Measurements from ENCODE around the gene AMACR. TPM values are rescaled to one million over a fixed set of nuclear protein-coding genes. Genes with fewer than 3 reads are reported as not detected.

The AMACR gene
- total RNA-seq, 1 donor from 2014 or later: 1.3 TPM

GRCh38 chr5:33992864-33993263 lies 15.0 kb downstream of the AMACR start:
- Histone ChIP-seq H3K27ac (no peak overlapping the region), H3K4me3 (no peak overlapping the region), H3K27me3 (no peaks in the 10 kb centered on the region), H3K36me3 (peaks cover 14 to 17% of the 10 kb centered on the region in 2 donors), H3K4me1 (no peaks in the 10 kb centered on the region), H3K9me3 (no peaks in the 10 kb centered on the region)
- intact Hi-C loops (cut with DNase I): no loop called here
- TF ChIP-seq CTCF (IDR thresholded peaks at IDR 0.05): no peak
- no peak for DNase-seq (ENCODE audit: low spot score in 2 of 2)

- peaks cover 16 to 20% of the 10 kb centered on the region in 2 donors for H3K36me3 ChIP-seq
- intact Hi-C loops (cut with DNase I): no loop called here
- no peak for TF ChIP-seq CTCF (IDR thresholded peaks at IDR 0.05)
- H3K4me1 ChIP-seq: no peaks in the 10 kb centered on the region
- no peaks in the 10 kb centered on the region for H3K9me3 ChIP-seq
- no peaks in the 10 kb centered on the region for H3K27me3 ChIP-seq
- no peak for DNase-seq (ENCODE audit: low spot score in 2 of 2)
- no peak overlapping the region for H3K27ac ChIP-seq
- H3K4me3 ChIP-seq: no peak overlapping the region
Measured at GRCh38 chr5:33985447-33985846, 22.4 kb downstream of the AMACR start.

- no peak for TF ChIP-seq CTCF (IDR thresholded peaks at IDR 0.05)
- peaks cover 16 to 20% of the 10 kb centered on the region in 2 donors for H3K36me3 ChIP-seq
- no peaks in the 10 kb centered on the region for H3K9me3 ChIP-seq
- no peak within 1 kb of the TSS for H3K4me3 ChIP-seq
- intact Hi-C loops (cut with DNase I): no loop called here
- no peaks in the 10 kb centered on the region for H3K4me1 ChIP-seq
- H3K27me3 ChIP-seq: no peaks in the 10 kb centered on the region
- no peak for DNase-seq (ENCODE audit: low spot score in 2 of 2)
- no peak within 1 kb of the TSS for H3K27ac ChIP-seq
Measured at GRCh38 chr5:33984671-33985124, 23.2 kb downstream of the AMACR start, which contains the start of gene SLC45A2. Gene SLC45A2, minus strand, starts transcription at chr5:33984693. Its CDS starts 110 bp downstream, at chr5:33984583.

GRCh38 chr5:33984178-33984577 lies 23.7 kb downstream of the AMACR start:
- Histone ChIP-seq H3K4me1 (no peaks in the 10 kb centered on the region), H3K27me3 (no peaks in the 10 kb centered on the region), H3K9me3 (no peaks in the 10 kb centered on the region), H3K4me3 (no peak overlapping the region), H3K27ac (no peak overlapping the region), H3K36me3 (peaks cover 12 to 18% of the 10 kb centered on the region in 2 donors)
- no peak for TF ChIP-seq CTCF (IDR thresholded peaks at IDR 0.05)
- intact Hi-C loops (cut with DNase I): no loop called here
- no peak for DNase-seq (ENCODE audit: low spot score in 2 of 2)

- intact Hi-C loops (cut with DNase I): no loop called here
- DNase-seq (ENCODE audit: low spot score in 2 of 2): no peak
- no peaks in the 10 kb centered on the region for H3K9me3 ChIP-seq
- H3K36me3 ChIP-seq: no peaks in the 10 kb centered on the region
- H3K27ac ChIP-seq: no peak overlapping the region
- no peaks in the 10 kb centered on the region for H3K4me1 ChIP-seq
- H3K27me3 ChIP-seq: no peaks in the 10 kb centered on the region
- no peak for TF ChIP-seq CTCF (IDR thresholded peaks at IDR 0.05)
- no peak overlapping the region for H3K4me3 ChIP-seq
Measured at GRCh38 chr5:33981408-33982162, 26.3 kb downstream of the AMACR start.
